Nephron (organoid): ENCODE results near the gene HOXA9.

Source experiments
- H3K27ac Mint-ChIP-seq, 3 experiments: 2 replicates each; pipeline ENCODE4 v1.8.0; 2020; ENCODE audit warnings: mixed read lengths in 3 of 3, mild to moderate bottlenecking in 2 of 3, moderate library complexity in 1 of 3
- H3K27me3 Mint-ChIP-seq: 2 replicates; pipeline ENCODE4 v1.8.0; 2021; ENCODE audit warnings: low read depth, mild to moderate bottlenecking, moderate library complexity, mixed read lengths
- H3K36me3 Mint-ChIP-seq: 2 replicates; pipeline ENCODE4 v1.8.0; 2020; ENCODE audit warnings: low read depth, mixed read lengths
- H3K4me1 Mint-ChIP-seq: 2 replicates; pipeline ENCODE4 v1.8.0; 2020; ENCODE audit warnings: mixed read lengths
- H3K4me3 Mint-ChIP-seq, 3 experiments: 2 replicates each; pipeline ENCODE4 v1.8.0; 2020; ENCODE audit warnings: mild to moderate bottlenecking in 3 of 3, mixed read lengths in 3 of 3, moderate library complexity in 2 of 3
- H3K9me3 Mint-ChIP-seq: 2 replicates; pipeline ENCODE4 v1.8.0; 2020; ENCODE audit warnings: mixed read lengths
- TF ChIP-seq, protein P1 (sequence below), 3 experiments: fragments of 200-600 bp; sonication (generic); IDR thresholded peaks; one replicate each; pipeline ENCODE4 v1.5.0; 2021; ENCODE audit warnings: antibody characterized with exemption in 3 of 3; ENCODE audit not compliant: unreplicated experiment in 3 of 3

The HOXA9 gene

DNA sequence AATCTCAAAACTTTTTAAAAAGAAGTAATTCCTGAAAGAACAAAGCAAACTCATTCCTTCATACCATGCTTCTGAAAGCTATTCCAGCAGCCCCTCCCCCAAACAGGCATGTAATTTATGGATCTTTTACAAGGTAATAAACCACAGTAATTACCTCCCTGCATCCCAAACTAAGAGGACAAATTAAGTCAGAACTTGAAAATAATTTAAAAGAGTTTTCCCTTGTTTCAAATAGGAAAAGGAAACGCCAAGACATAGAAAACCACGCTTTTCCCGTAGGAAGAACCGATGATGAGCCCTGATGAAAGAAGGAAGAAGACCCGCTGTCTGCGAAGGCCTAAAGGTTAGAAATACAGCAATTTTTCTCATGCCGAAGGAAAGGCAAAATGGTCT, 43.7 kb downstream of the HOXA9 start:
- TF ChIP-seq, protein P1, sequence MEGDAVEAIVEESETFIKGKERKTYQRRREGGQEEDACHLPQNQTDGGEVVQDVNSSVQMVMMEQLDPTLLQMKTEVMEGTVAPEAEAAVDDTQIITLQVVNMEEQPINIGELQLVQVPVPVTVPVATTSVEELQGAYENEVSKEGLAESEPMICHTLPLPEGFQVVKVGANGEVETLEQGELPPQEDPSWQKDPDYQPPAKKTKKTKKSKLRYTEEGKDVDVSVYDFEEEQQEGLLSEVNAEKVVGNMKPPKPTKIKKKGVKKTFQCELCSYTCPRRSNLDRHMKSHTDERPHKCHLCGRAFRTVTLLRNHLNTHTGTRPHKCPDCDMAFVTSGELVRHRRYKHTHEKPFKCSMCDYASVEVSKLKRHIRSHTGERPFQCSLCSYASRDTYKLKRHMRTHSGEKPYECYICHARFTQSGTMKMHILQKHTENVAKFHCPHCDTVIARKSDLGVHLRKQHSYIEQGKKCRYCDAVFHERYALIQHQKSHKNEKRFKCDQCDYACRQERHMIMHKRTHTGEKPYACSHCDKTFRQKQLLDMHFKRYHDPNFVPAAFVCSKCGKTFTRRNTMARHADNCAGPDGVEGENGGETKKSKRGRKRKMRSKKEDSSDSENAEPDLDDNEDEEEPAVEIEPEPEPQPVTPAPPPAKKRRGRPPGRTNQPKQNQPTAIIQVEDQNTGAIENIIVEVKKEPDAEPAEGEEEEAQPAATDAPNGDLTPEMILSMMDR (IDR thresholded peaks at IDR 0.05; ENCODE audit: unreplicated experiment in 3 of 3): no peak
- Mint-ChIP-seq H3K27me3 (peaks cover 9% of the 10 kb centered on the region), H3K4me1 (peaks cover 90% of the 10 kb centered on the region), H3K4me3 (peak overlapping the region; percentile 90 to 93 (median 91)), H3K36me3 (peaks cover 81% of the 10 kb centered on the region), H3K27ac (peak overlapping the region; percentile 98 to 100 (median 99)), H3K9me3 (no peaks in the 10 kb centered on the region)

DNA sequence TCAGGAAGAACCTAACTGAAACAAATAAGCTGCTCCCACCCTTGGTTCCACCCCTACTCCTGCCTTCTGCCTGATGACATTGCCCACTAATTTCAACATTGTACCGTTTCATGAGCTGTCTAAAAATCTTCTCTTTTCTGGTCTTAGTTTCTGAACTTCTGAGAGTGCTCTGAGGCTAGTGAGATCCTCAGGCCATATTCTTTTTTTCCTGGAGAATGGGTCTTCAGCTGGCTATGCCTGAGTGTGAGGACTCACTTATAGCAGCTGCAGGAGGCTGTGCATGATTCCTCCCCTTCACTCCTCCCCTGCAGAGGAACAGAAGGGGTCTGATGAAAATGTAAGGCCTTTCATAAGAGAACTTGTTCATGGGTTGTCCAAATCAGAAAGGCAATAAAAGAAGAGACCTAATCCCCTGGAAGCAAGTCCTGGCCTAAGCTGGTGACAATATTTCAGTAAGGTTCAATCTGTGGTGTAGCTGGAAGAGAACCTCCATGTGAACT, 45.9 kb downstream of the HOXA9 start:
- Mint-ChIP-seq H3K4me1 (peaks cover 84% of the 10 kb centered on the region), H3K27me3 (peaks cover 11% of the 10 kb centered on the region), H3K27ac (peak overlapping the region; percentile 98 to 100 (median 99)), H3K4me3 (peak overlapping the region; percentile 90 to 93 (median 91)), H3K9me3 (no peaks in the 10 kb centered on the region), H3K36me3 (peaks cover 81% of the 10 kb centered on the region)
- TF ChIP-seq, protein P1 (IDR thresholded peaks at IDR 0.05; ENCODE audit: unreplicated experiment in 3 of 3): no peak

DNA sequence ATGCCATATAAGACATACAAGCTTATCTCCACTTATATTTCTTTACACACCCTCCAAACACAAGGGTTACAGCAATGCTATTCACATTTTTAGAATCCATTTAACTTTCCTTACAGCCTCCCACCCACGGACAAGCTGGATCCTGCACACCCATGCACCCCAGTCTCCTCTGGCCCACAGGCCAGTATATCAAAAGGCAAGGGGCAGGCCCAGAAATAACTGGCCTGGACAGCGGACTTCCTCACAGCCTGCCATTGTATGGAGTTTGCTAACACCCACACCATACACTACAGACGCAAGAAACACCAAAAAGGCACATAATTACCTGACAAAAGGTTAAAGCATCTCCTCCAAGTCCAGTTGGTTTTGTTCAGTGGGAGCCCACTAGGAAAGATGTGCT, 46.8 kb downstream of the HOXA9 start:
- H3K9me3 Mint-ChIP-seq: no peaks in the 10 kb centered on the region
- peaks cover 73% of the 10 kb centered on the region for H3K36me3 Mint-ChIP-seq
- peak overlapping the region; percentile 90 to 93 (median 91) for H3K4me3 Mint-ChIP-seq
- H3K4me1 Mint-ChIP-seq: peaks cover 77% of the 10 kb centered on the region
- peaks cover 11% of the 10 kb centered on the region for H3K27me3 Mint-ChIP-seq
- H3K27ac Mint-ChIP-seq: peak overlapping the region; percentile 98 to 100 (median 99)
- TF ChIP-seq, protein P1 (IDR thresholded peaks at IDR 0.05; ENCODE audit: unreplicated experiment in 3 of 3): no peak

DNA sequence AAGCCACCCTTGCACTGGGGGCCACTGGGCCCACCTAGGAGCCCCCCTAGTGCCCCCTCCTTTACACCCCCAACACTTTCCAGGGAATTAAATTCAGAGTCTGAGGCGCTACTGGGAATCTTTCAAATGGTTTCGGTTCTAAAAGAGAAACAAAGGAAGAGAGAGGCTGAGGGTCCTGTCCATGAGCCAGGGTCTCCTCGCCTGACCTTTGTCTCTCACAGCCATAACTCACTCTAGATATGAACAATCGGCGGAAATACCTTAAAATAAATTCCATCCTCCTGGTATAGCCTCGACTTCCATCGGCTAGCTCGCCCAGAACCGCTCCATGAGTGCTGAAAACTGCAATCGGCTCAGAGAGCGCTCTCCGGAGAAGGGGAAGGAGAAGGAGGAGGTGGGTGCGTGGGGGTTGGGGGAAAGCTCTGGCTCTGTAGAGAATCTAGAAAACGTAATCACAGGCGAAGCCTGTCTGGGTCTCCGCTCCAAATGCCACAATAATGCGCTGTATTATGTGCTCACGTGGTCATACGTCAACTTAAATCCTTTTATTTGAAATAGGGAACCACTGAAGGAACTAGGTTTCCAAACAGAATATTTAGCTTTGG, 47.3 kb downstream of the HOXA9 start:
- TF ChIP-seq, protein P1 (IDR thresholded peaks at IDR 0.05; ENCODE audit: unreplicated experiment in 3 of 3): no peak
- peak overlapping the region; percentile 98 to 100 (median 99) for H3K27ac Mint-ChIP-seq
- peaks cover 71% of the 10 kb centered on the region for H3K36me3 Mint-ChIP-seq
- H3K4me3 Mint-ChIP-seq: peak overlapping the region; percentile 90 to 93 (median 91)
- H3K27me3 Mint-ChIP-seq: peaks cover 11% of the 10 kb centered on the region
- peaks cover 72% of the 10 kb centered on the region for H3K4me1 Mint-ChIP-seq
- H3K9me3 Mint-ChIP-seq: no peaks in the 10 kb centered on the region

DNA sequence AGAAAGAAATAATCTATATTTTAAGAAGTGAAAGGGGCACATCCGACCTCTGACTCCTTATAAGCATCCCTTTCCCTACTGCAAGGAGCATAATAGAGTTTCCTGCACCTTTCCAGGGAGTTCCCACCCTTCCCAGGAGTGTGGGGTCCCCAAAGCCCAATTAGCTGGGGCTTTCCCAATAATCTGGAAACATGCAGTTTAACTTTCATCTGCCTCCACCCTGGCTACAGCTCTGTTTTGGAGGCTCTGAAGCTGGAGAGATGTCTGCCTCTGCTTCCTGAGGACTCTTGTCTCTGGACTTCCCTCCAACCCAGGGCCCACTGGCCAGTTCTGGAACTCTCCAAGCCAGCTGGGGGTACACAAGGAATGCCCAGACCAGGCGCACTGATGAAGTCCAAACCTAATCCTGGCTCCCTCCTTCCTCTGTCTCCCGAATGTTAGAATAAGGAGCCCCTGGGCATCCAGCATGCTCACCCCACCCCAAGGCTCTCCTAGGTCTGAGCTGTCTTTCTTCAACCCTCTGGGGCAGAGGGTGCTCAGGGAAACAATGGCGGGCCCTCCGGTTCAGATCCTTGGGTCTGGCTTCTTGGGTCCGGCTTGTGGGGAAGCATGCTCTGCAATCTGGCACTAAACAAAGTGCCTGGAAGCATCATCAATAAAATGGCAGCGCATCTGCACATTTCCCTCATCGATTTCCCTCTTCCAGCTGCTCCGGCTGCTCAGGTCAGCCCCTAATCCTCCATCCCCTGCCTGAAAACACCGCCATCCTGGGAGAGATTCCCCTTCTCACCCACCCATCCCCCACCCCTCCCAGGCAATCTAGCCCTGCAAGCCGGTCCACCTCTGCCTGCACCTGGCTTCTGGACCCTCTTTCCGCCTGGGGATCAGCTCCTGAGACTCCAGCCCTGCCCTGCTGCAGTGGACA, 48.1 kb downstream of the HOXA9 start:
- Mint-ChIP-seq H3K9me3 (no peaks in the 10 kb centered on the region), H3K27ac (peak overlapping the region; percentile 98 to 100 (median 99)), H3K27me3 (peaks cover 11% of the 10 kb centered on the region), H3K4me3 (peak overlapping the region; percentile 90 to 93 (median 91)), H3K36me3 (peaks cover 64% of the 10 kb centered on the region), H3K4me1 (peaks cover 67% of the 10 kb centered on the region)
- TF ChIP-seq, protein P1 (IDR thresholded peaks at IDR 0.05; ENCODE audit: unreplicated experiment in 3 of 3): no peak
